Bronchial epithelial cell (primary cell): ENCODE results near the gene PGM3. TPM values are rescaled to one million over a fixed set of nuclear protein-coding genes. Genes with fewer than 3 reads are reported as not detected.
A peak's percentile ranks its signal among the peaks of the same experiment; 100 is the strongest.

Source experiments
- DNase-seq: peaks from one replicate; pipeline ENCODE4 v3.0.0-alpha.2; 2010; ENCODE audit warnings: low read depth
- FAIRE-seq: peaks from 2 replicates; lab custom pipeline; 2011; peaks lifted over from hg19 to GRCh38; lab: Jason Lieb, UNC
- H3K27me3 ChIP-seq: 2 replicates; pipeline ENCODE4 v1.5.1; 2011; ENCODE audit warnings: low read length; ENCODE audit not compliant: control insufficient read depth, insufficient read depth
- H3K36me3 ChIP-seq: 2 replicates; pipeline ENCODE4 v1.5.1; 2011; ENCODE audit warnings: low read length; ENCODE audit not compliant: control insufficient read depth, insufficient read depth
- H3K4me3 ChIP-seq: 2 replicates; pipeline ENCODE4 v1.5.1; 2011; ENCODE audit warnings: mild to moderate bottlenecking, low read depth, low read length, control low read depth
- total RNA-seq: library from RNA; depleted of rRNA; stranded (reverse); fragments of >200 nt; gene quantifications from 2 replicates; pipeline ENCODE4 v1.2.1, GENCODE V29; 2014
- TF ChIP-seq, protein P1 (sequence below): IDR thresholded peaks from 2 replicates; pipeline ENCODE4 v1.5.1; 2011; ENCODE audit warnings: mild to moderate bottlenecking, moderate library complexity, low read length, control low read depth, inconsistent platforms; ENCODE audit not compliant: insufficient read depth, severe bottlenecking

Gene PGM3
- total RNA-seq, 1 donor from 2014 or later, result 101 TPM

DNA sequence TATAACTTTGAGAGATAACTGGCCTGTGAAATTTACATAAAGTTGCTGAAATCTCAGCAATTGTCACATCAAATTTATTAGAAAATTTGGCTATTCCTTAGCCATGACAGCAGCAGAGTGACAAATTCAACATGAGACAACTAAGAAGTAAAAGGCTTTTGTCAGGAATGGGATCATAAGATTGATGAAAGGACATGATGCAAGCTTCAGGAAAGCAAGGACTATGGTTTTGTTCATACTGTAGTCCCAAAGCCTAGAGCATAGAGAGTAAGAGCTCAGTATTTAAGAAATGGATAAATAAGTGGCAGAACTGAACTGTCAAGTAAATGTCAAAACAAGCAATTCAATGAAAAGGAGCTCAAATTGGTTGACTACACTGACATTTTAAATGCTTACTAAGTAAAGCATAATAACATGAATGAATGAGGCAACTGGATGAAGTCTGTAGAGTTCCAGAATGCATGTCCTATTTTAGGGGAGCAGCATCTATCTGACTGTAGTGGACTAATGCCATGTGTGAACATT is 12.6 kb downstream of the PGM3 start:
- TF ChIP-seq, protein P1, sequence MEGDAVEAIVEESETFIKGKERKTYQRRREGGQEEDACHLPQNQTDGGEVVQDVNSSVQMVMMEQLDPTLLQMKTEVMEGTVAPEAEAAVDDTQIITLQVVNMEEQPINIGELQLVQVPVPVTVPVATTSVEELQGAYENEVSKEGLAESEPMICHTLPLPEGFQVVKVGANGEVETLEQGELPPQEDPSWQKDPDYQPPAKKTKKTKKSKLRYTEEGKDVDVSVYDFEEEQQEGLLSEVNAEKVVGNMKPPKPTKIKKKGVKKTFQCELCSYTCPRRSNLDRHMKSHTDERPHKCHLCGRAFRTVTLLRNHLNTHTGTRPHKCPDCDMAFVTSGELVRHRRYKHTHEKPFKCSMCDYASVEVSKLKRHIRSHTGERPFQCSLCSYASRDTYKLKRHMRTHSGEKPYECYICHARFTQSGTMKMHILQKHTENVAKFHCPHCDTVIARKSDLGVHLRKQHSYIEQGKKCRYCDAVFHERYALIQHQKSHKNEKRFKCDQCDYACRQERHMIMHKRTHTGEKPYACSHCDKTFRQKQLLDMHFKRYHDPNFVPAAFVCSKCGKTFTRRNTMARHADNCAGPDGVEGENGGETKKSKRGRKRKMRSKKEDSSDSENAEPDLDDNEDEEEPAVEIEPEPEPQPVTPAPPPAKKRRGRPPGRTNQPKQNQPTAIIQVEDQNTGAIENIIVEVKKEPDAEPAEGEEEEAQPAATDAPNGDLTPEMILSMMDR, result no peak
- DNase-seq (no peak), FAIRE-seq (no peak)
- Histone ChIP-seq H3K4me3 (no peak overlapping the region), H3K27me3 (no peaks in the 10 kb centered on the region), H3K36me3 (peaks cover 9% of the 10 kb centered on the region)

DNA sequence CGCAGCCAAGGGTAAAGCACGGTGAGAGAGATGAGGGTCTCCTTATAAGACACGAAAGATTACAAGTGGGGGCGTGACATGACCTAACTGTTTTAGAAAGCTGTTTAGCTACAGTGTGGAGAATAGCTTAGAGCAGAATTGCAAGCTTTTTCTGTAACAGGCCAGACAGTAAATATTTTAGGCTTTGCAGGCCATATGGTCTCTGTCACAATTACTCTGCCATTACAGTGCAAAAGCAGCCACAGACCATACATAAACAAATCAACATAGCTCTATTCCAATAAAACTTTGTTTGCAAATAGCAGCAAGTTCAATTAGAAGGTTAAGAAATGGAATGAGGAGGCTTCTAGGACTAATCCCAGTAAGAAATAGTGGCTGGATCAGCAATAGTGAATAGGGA is 16.8 kb downstream of the PGM3 start:
- FAIRE-seq (no peak), DNase-seq (no peak)
- Histone ChIP-seq H3K27me3 (no peaks in the 10 kb centered on the region), H3K36me3 (peaks cover 11% of the 10 kb centered on the region), H3K4me3 (no peak overlapping the region)
- TF ChIP-seq, protein P1, result no peak

DNA sequence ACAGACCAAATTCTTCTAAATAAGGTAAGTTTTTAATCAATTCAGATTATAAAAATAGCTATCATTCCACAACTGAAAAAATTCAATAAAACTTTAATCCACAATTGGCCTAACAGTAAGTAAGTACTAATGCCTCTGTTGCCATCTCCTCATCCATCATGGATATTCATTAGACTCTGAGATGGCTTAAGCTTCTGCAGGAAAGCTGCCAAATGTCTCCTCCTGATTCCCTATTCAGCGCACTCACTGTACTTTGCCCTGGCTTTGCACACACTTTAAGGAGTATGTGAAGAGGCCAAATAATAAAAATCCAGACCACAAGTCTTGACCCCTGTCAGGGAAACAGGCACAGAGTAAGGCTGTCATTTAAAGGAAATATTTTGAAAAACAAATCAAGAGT is 23.6 kb downstream of the PGM3 start:
- Histone ChIP-seq H3K27me3 (no peaks in the 10 kb centered on the region), H3K36me3 (peaks cover 17% of the 10 kb centered on the region), H3K4me3 (no peak overlapping the region)
- TF ChIP-seq, protein P1, result no peak
- no peak for FAIRE-seq
- DNase-seq, result no peak

DNA sequence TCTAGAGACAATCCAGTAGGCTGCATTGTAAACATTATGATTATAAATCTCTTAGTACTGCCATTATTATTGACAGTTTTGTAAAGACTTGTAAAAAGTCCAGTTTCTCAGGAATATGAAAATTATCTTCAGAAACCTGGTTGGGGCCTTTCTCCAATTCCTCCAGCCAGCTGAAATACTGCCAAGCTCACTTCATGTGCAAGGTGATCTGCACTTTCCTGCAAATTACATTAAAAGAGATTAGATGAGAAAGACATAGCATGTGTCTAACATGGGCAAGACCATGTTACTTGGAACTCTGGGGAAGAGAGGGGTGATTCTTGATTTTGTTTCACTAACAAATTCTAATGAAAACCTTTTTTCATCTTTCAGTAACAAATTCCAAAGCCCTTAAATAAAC is 24.0 kb downstream of the PGM3 start:
- Histone ChIP-seq H3K27me3 (no peaks in the 10 kb centered on the region), H3K4me3 (no peak overlapping the region), H3K36me3 (peaks cover 19% of the 10 kb centered on the region)
- FAIRE-seq (no peak), DNase-seq (no peak)
- TF ChIP-seq, protein P1, result no peak

- H3K4me3 ChIP-seq, result no peak overlapping the region
- H3K27me3 ChIP-seq, result no peaks in the 10 kb centered on the region
- DNase-seq (peak; percentile 61), FAIRE-seq (no peak)
- TF ChIP-seq, protein P1, result no peak
- peaks cover 18% of the 10 kb centered on the region for H3K36me3 ChIP-seq
Measured at GRCh38 chr6:83168556-83168955, 24.5 kb downstream of the PGM3 start.

DNA sequence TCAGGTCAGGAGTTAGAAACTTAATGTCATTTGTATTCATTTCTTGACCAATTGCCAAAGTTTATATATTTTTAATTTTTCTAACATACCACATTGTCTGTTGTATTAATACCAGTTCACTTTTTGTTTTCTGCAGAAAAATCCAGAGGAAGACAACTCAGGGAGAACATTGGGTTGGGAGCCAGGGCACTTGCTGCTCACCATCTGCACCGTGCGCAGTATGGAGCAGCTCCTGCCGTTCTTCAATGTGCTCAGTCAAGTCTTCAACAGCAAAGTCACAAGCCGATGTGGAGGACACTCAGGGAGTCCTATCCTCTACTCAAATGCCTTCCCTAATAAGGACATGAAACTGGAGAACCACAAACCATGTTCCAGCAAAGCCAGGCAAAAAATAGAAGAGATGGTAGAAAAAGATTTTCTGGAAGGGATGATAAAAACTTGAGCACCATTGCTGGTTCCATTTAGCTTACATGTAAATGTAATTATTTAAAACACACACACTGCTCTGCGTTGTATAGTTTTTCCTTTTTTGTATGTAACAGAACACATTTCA is 25.3 kb downstream of the PGM3 start:
- Histone ChIP-seq H3K4me3 (no peak overlapping the region), H3K27me3 (no peaks in the 10 kb centered on the region), H3K36me3 (peaks cover 17% of the 10 kb centered on the region)
- no peak for DNase-seq
- TF ChIP-seq, protein P1, result no peak
- no peak for FAIRE-seq
